HG03097 (cell line): ENCODE results near the gene TEKTIP1.
"Not testable (repeated sequence)": the region's sequence is repeated elsewhere in the genome, so short reads cannot be mapped to it uniquely, and the experiment has no call there.

Experiments used
- ATAC-seq: cut with Tn5 transposase; IDR thresholded peaks from one replicate; pipeline ENCODE4 v1.9.1; 2021; ENCODE audit not compliant: unreplicated experiment, low FRiP score

TEKTIP1 gene

GRCh38 chr19:3555653-3556422, 16.9 kb downstream of the TEKTIP1 start:
- ATAC-seq, result no peak

DNA sequence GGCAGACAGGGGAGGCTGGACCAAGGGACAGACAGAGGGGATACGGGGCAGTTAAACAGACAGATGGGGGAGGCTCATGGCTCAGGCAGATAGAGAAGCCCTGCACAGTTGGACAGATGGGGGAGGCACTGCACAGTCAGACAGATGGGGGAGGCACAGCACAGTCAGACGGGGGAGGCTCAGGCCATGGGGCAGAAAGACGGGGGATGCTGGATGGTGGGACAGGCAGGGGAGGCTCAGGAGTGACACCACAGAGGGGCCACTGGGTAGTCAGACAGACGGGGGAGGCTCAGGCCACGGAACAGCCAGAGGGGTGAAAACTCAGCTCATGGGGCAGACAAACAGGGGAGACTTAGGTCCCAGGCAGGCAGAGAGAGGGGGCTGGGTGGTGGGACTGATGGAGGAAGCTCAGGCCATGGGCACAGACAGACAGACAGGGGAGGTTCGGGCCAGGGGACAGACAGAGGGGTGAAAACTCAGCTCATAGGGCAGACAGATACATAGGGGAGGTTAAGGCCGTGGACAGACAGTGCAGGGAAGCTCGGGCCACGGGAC, 17.5 kb downstream of the TEKTIP1 start:
- no peak for ATAC-seq

- no peak for ATAC-seq
These were observed 18.0 kb downstream of the TEKTIP1 start for GRCh38 chr19:3556978-3557460.

DNA sequence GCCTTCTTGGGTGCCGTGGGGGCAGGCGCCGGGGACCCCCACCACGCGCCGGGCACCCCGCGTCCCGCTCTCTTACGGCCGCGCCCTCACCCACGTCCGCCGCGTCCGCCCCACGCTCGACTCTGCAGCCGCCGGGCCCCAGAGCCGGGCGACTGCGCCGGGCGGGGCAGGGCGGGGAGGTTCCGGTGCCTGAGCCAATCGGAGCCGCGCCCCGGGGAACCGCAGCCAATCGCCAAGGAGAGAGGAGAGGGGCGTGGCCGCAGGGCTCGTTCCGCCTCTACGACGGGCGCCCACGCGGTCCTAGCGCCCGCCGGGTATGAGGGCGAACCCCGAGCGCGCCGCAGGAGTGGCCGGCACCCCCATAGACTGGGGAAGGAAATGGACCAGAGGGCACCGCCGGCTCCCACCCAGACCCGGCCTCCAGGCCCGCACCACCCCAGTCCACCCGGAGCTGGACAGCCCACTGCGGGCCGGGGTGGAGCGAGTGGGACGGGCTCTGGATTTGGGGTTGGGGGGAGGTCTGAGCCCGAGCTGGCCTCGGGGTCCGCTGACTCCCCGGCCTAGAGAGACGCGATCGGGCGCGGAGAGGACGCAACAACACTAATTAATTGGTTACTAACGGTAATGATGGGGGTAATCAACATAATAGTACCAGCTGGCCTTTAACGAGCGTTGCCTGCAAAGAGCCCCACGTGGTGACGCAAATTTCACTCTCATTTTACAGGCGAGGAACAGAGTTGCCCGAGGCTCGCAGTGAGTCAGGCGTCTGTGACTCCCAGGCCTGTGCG, 18.7 kb downstream of the TEKTIP1 start, which contains the start of gene MFSD12:
Gene MFSD12 (minus strand): TSS at position 126 of the 788 bp plus-strand sequence. CDS start 183 bp downstream, outside the sequence.
- ATAC-seq, result peak; percentile 67

GRCh38 chr19:3563709-3564524, 24.9 kb downstream of the TEKTIP1 start:
- ATAC-seq, result no peak

DNA sequence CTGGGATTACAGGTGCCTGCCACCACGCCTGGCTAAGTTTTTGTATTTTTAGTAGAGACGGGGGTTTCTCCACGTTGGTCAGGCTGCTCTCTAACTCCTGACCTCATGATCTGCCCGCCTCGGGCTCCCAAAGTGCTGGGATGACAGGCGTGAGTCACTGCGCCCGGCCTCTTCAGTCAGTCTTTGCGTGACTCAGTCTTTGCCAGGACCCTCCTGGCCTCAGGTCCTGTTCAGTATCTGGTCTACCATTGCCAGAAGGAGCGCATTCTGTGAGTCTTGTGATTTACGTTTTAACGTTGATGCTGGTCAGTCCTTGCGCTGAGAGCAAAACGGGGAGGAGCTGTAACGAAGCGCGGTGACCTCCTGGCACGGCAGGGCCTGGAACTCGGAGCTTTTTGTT, 26.2 kb downstream of the TEKTIP1 start:
- ATAC-seq, result no peak

DNA sequence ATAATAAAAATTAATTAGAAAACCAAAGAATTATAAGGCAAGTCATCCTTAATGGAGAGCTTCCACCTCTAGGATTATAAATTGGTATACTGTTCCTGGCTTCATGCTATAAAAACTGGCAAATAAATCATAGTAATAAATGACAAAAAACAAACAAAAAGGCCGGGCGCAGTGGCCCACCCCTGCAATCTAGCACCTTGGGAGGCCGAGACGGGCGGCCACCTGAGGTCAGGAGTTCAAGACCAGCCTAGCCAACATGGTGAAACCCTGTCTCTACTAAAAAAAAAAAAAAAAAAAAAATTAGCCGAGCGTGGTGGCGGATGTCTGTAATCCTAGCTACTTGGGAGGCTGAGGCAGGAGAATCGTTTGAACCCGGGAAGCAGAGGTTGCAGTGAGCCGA, 31.1 kb downstream of the TEKTIP1 start:
- not testable (repeated sequence) for ATAC-seq

- no peak for ATAC-seq
These were observed 31.6 kb downstream of the TEKTIP1 start for GRCh38 chr19:3570606-3571011.

GRCh38 chr19:3572132-3572854, 33.3 kb downstream of the TEKTIP1 start:
- ATAC-seq, result peak; percentile 86

DNA sequence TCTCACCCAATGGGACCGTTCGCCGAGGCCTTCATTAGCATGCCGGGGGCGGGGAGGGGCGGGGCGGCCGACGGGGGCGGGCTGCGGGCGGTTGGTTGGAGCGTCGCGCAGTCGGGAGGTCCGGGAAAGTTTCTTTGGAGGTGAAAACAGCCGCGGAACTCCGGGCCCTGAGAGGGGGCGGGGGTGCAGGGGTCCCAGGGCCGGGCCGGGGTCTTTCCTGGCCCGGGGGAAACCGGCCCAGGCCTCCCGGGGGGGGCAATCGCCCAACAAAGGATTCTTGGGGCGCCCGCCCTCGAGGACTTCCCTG, 33.8 kb downstream of the TEKTIP1 start, which contains the start of gene HMG20B:
Gene HMG20B (plus strand): TSS at position 90 of the 307 bp plus-strand sequence. CDS start 366 bp downstream, outside the sequence.
- no peak for ATAC-seq

GRCh38 chr19:3573162-3573857, 34.3 kb downstream of the TEKTIP1 start:
- peak; percentile 6 for ATAC-seq

DNA sequence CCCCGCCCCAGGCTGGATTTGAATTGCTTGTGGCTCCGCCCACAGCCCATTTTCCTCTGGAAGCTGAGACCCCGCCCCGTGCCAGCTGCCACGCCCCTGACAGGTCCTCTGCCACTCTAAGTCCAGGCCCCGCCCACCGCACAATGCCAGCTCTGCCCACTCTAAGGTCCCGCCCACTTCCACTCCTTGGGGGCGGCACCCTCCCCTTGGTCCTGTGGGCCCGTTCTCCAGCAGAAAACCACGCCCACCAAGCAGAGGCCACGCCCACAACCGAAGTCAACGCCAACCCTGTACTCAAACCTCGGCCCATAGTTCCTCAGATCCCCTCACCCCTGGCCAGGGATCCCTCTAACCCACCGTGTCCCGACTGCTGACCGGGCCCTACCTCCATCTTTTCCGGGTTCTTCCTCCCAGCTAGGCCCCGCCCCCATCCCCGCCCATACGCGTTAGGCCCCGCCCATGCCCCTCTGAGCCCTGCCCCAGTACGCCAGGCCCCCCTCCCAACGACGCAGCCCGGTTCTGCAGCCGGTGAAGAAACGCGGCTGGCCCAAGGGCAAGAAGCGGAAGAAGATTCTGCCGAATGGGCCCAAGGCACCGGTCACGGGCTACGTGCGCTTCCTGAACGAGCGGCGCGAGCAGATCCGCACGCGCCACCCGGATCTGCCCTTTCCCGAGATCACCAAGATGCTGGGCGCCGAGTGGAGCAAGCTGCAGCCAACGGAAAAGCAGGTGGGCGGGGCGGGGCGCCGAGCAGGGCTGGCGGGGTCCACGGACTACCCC, 35.1 kb downstream of the TEKTIP1 start:
- ATAC-seq, result no peak

GRCh38 chr19:3575260-3575741, 36.3 kb downstream of the TEKTIP1 start:
- no peak for ATAC-seq

DNA sequence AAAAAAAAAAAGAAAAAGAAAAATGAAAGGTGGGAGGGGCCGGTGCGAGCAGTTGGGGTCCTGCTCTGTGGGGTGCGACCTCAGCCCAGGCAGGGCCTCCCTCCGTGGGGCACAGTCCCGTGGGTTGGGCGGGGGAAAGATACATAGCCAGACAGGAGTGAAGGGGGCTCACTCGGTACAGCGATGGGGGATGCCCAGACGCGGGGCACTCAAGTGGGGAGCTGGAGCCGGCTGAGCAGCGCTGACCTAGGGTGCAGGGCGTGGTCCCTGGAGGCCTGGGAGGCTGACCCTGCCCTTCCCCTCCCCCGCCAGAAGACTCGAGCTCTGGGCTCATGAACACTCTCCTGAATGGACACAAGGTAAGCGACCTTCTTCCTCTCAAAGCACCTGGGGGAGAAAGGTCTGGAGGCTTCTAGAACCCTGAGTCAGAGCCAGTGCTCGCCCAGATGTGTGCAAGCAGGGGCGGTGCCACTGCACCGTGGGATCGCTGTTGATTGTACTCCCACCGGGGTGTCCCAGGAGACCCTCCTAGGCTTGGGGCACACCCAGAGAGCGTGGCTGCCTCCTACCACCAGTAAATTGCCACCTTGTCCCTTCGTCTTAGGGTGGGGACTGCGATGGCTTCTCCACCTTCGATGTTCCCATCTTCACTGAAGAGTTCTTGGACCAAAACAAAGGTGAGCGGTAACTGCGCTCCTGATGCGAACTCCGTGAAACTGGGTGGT, 37.1 kb downstream of the TEKTIP1 start:
- no peak for ATAC-seq

DNA sequence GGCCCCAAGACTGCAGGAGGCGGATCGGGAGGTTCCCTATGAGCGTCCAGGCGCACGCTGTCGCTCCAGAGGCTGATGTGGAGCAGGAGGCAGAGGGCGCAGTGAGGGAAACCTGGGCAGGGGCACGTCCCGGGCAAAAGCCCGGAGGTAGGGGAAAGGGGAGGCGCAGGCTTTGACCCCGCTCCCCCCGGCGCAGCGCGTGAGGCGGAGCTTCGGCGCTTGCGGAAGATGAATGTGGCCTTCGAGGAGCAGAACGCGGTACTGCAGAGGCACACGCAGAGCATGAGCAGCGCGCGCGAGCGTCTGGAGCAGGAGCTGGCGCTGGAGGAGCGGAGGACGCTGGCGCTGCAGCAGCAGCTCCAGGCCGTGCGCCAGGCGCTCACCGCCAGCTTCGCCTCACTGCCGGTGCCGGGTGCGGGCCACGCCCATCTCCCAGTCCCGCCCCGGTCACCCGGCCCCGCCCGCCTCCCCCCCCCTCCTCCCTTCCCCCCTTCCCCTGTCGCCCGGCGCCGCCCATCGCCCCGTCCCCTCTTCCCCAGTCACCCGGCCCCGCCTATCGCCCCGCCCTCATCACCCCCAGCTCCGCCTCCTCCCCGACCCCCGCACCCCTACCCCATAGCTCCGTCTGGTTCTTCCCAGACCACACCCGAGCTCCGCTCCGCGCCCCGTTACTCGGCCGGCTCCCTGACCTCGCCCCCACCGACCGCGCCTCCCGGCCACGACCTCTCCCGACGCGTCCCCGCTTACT, 37.9 kb downstream of the TEKTIP1 start:
- no peak for ATAC-seq

DNA sequence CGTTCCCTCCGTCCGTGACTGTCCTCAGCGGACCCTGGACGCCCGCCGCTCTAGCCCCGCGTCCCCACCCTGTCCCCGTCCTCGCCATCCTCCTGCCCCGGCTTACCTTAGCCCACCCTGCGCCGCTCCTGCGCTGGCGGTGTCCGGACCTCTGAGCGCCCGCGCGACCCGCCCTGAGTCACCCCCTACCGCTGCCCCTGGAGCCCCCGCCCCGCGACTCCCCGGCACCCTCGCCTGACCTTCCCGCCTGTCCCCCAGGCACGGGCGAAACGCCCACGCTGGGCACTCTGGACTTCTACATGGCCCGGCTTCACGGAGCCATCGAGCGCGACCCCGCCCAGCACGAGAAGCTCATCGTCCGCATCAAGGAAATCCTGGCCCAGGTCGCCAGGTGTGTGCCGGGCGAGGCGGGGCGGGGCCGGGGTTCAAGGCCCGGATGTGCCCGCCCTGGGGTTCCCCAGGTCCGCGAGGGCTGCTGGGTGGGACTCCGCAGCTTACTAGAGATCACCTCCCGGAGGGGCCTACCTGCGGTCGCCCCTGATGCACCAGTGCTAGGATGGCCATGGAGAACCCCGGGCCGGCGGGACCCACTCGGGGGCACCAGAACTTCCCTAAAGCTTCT, 38.9 kb downstream of the TEKTIP1 start:
- ATAC-seq, result no peak

DNA sequence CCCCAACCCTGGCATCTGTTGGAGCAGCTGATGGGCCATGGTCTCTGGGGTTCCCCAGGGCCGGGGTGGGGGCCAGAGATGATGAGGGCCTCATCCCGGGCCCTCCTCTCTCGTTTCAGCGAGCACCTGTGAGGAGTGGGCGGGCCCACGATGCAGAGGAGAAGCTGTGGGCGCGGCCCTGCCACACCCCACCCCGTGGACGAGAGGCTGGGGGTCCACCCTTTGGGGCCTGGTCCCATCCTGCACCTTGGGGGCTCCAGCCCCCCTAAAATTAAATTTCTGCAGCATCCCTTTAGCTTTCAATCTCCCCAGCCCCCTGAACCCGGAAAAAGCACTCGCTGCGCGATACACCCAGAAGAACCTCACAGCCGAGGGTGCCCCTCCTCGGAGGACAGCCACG, 39.4 kb downstream of the TEKTIP1 start:
- no peak for ATAC-seq
